GM10847 (cell line): ENCODE measurements around the gene CD3G.

Experiments
- POLR2A ChIP-seq: IDR thresholded peaks from 2 replicates; pipeline ENCODE4 v1.6.1; 2011; ENCODE audit not compliant: insufficient read length; ENCODE audit errors: extremely low read depth

The CD3G gene

GRCh38 chr11:118343981-118344515 lies at the start of gene CD3G:
CD3G (plus strand) TSS chr11:118344344; CDS start chr11:118344424, 80 bp downstream.
- TF ChIP-seq POLR2A, result no peak

- TF ChIP-seq POLR2A, result no peak
Measured at GRCh38 chr11:118295199-118295598, 48.9 kb upstream of the CD3G start.

DNA sequence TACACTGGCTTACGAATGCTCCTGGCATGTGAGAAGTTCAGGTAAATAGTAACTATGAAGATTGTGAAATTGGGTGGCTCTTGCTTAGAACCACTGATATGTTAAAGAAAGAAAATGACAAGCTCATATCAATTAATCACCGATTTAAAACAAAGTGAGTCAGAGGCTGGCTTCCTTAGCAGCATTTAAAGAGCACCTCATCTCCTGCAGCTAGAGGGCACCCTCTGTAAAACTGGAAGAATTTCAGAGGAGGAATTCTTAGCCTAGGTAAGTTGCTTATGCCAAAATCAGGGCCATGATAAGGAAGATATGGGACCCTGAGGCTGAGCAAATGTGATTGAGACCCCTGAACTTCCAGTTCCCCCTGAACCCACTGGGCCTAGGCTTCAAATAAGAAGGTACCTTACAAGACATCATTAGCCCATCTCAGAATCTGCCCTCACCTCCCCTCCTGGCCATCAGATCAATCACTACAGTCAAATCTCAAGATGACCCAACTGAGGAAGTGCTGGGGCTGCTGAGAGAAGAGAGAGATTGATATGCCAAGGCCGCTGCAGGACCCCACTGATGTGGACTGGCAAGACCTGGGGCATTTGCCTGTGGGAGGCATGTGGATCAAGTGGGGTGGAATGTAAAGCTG lies 48.2 kb upstream of the CD3G start:
- TF ChIP-seq POLR2A, result no peak

DNA sequence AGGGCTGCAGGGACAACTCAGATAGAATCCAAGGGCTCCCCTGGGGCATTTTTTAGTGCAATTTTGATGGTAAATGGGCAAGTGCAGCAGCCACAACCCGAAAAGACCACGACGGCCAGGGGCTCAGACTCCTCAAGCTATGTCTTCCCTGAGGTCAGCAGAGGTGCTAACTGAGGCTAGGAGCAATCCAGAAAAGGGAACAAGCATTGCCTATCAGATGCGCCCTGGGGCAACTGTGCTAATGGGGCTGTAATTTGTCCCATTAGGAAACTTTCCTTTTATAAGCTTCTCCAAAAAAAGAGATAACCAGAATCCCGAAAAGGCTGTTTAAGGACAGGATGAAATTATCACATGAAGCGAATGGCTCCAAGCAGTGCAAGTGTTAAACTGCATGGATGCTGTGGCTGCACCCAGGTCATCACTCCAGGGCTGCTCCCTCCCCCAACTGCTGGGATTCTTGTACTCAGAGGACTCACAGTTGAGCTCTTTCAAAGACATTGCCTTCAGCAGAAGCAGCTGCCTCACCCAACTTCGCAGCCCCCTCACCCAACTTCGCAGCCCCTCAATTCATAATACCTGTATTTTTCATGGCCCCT lies 42.4 kb upstream of the CD3G start:
- TF ChIP-seq POLR2A, result no peak

GRCh38 chr11:118304227-118304567 lies 39.9 kb upstream of the CD3G start:
- no peak for TF ChIP-seq POLR2A

DNA sequence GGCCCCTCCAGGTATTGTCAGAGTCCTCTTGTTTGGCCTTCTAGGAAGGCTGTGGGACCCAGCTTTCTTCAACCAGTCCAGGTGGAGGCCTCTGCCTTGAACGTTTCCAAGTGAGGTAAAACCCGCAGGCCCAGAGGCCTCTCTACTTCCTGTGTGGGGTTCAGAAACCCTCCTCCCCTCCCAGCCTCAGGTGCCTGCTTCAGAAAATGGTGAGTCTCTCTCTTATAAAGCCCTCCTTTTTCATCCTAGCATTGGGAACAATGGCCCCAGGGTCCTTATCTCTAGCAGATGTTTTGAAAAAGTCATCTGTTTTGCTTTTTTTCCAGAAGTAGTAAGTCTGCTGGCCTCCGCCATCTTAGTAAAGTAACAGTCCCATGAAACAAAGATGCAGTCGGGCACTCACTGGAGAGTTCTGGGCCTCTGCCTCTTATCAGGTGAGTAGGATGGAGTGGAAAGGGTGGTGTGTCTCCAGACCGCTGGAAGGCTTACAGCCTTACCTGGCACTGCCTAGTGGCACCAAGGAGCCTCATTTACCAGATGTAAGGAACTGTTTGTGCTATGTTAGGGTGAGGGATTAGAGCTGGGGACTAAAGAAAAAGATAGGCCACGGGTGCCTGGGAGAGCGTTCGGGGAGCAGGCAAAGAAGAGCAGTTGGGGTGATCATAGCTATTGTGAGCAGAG lies 39.4 kb upstream of the CD3G start, which contains the start of gene CD3E:
CD3E (plus strand) TSS at position 163 of the 681 bp plus-strand sequence; CDS start at position 386, 223 bp downstream.
- TF ChIP-seq POLR2A, result no peak

GRCh38 chr11:118305726-118306125 lies 38.4 kb upstream of the CD3G start:
- no peak for TF ChIP-seq POLR2A

DNA sequence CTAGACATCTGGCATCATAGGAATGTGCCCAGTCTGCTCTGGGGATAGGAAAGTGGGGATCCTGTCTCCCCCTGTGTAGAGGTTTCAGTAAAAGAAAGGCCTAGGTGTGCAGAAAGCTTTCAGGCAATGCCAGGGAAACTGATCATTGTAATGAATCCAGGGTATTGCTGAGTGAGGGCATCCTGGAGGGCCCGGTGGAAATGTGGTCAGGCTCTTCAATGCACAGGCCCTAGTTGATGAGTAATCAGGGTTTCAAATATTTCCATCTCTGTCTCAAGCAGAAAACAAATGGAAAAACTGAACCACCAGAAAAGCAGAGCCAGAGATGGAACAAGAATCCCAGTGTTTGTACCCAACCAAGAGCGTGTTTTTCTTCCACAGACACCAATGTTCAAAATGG lies 37.6 kb upstream of the CD3G start:
- TF ChIP-seq POLR2A, result no peak

GRCh38 chr11:118310271-118310670 lies 33.9 kb upstream of the CD3G start:
- TF ChIP-seq POLR2A, result no peak

DNA sequence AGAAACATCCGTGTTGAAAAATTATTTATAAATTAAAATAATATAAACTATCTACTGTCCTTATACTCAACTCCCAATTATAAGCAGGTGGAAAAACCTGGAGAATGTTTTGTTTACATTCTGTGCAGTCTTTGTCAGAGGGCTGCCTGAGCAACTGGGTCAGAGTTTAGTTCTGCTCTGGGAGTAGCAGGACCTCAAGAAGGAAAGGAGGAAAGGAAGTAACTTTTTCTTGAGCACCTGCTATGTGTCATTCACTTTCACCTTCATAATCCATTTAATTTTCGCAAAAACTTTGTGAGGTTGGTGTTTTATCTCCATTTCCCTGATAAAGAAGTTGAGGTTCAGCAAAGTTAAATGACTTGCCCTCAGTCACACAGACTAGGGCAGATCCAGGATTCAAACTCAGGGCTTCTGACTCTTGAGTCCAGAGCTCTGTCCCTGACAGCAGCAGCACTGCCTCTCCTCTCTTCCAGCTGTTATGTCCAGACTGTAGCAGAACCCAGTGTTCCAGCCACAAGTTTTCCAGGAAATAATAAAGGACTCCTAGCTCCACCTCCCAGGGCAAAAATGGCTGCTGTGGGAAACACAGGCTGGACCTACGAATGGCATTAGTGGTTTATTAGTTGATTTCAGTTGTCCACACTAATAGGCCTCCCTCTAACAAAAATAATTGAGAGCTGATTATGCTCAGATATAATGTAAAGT lies 33.2 kb upstream of the CD3G start:
- no peak for TF ChIP-seq POLR2A

DNA sequence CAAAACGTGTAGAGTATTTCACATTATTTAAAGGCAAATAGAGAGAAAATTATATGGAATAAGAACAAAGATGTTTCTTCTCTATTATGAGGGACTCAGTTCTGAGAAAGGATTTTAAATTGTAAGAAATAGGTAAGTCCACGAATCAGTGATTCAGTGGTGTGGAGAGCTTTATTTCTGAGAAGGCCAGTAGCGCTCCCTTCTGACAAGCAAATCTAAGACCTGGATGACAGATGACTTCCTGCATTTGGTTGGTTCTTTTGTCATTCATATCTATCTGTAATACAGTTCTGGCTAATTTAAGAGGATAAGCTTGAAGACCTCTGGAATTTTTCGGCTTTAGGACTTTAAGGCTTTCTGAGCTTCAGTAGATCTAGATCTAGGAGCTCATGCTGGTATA lies 32.6 kb upstream of the CD3G start:
- TF ChIP-seq POLR2A, result no peak

DNA sequence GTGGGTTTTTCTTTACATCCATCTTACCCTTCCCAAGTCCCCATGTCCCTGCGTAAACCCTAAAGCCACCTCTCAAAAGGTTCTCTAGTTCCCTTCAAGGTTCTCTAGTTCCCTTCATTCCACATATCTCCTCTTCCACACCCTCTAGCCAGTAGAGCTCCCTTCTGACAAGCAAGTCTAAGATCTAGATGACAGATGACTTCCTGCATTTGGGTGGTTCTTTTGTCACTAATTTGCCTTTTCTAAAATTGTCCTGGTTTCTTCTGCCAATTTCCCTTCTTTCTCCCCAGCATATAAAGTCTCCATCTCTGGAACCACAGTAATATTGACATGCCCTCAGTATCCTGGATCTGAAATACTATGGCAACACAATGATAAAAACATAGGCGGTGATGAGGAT lies 31.8 kb upstream of the CD3G start:
- no peak for TF ChIP-seq POLR2A

DNA sequence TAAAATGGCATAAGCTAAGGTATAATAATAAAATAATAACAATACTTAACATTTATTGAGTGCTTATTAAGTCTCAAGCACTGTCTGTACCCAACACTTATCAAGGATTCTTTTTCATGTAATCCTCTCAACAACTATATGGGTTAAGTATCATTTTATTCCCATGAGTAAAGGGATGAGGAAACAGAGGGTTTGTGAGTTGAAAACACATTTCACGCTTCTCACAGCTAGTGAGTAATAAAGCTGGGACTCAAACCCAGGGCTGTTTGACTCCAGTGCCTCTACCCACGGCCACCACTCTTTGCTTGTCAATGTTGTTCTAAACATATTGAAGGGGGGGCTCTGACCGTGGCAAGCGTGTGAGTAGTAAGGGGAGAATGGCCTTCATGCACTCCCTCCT lies 30.9 kb upstream of the CD3G start:
- no peak for TF ChIP-seq POLR2A

DNA sequence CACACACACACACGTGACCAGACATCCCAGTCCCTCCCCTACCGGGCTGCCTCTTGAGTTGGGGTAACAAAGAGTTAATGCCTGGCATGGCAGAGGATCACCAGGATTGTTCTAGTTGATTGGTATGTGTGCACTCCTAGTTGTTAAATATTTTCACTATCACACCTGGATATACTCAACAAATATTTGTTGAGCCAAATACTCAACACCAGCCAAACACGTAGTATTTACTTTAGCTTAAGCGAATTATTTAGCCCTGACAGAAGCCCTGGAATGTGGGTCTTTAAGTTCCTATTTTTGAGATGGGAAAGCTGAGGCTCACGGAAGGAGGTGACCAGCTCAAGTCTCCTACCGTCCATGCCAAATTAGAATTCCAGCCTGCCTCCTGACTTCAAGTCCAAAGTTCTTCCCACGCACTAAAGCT lies 29.1 kb upstream of the CD3G start:
- no peak for TF ChIP-seq POLR2A

DNA sequence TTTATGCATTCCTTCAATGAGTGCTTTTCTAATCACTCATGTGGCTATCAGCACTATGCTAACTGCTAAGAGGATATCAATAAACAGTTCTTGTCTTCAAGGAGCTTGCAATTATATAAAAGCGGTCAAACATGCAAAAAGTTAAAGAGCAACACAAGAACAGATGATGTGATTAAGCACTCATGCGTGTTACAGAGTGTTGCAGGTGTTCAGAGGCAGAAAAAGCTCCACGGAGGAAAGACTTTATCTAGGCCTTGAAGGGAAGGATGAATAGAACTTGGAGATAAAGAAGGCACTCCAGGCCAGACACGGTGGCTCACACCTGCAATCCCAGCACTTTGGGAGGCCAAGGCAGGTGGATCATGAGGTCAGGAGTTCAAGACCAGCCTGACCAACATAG lies 26.0 kb upstream of the CD3G start:
- no peak for TF ChIP-seq POLR2A
